Keratinocyte (primary cell): ENCODE results near the gene POLR2C. TPM values are rescaled to one million over a fixed set of nuclear protein-coding genes. Genes with fewer than 3 reads are reported as not detected.

Experiments used
- DNase-seq: peaks from one replicate; pipeline ENCODE4 v3.0.0-alpha.2; 2011; ENCODE audit warnings: low read depth, missing footprints, low spot score
- FAIRE-seq: peaks from 2 replicates; lab custom pipeline; 2011; peaks lifted over from hg19 to GRCh38; lab: Jason Lieb, UNC
- H2AFZ ChIP-seq: 2 replicates; pipeline ENCODE4 v1.6.0; 2012; ENCODE audit warnings: low read length, control low read depth, inconsistent platforms; ENCODE audit not compliant: control insufficient read depth
- H3K27ac ChIP-seq: 2 replicates; pipeline ENCODE4 v1.5.1; 2011; ENCODE audit warnings: low read length; ENCODE audit not compliant: control insufficient read depth, insufficient read depth
- H3K27me3 ChIP-seq: 3 replicates; pipeline ENCODE4 v1.6.0; 2011; ENCODE audit warnings: low read length; ENCODE audit not compliant: control insufficient read depth, insufficient read depth; ENCODE audit errors: extremely low read depth
- H3K36me3 ChIP-seq, 2 experiments: 2 replicates in 1 of 2; 3 replicates in 1 of 2; pipeline ENCODE4 v1.5.1; 2011; ENCODE audit warnings: low read length in 2 of 2, mild to moderate bottlenecking in 1 of 2; ENCODE audit not compliant: control insufficient read depth in 2 of 2, insufficient read depth in 2 of 2; ENCODE audit errors: extremely low read depth in 1 of 2
- H3K4me1 ChIP-seq: 3 replicates; pipeline ENCODE4 v1.5.1; 2011; ENCODE audit warnings: low read length; ENCODE audit not compliant: control insufficient read depth, insufficient read depth; ENCODE audit errors: extremely low read depth
- H3K4me2 ChIP-seq: 3 replicates; pipeline ENCODE4 v1.6.0; 2011; ENCODE audit warnings: low read depth, low read length; ENCODE audit not compliant: control insufficient read depth, insufficient read depth; ENCODE audit errors: extremely low read depth
- H3K4me3 ChIP-seq, 3 experiments: fragments of 200-600 bp in 1 of 3; sonication (generic) in 1 of 3; 2 replicates in 2 of 3; 3 replicates in 1 of 3; pipeline ENCODE4 v1.5.1; 2011 to 2016; ENCODE audit warnings: low read length in 3 of 3, mild to moderate bottlenecking in 3 of 3, control low read depth in 2 of 3, inconsistent platforms in 1 of 3, low read depth in 1 of 3, mixed read lengths in 1 of 3, mixed run types in 1 of 3, moderate library complexity in 1 of 3; ENCODE audit not compliant: control insufficient read depth in 2 of 3, insufficient read depth in 2 of 3; ENCODE audit errors: extremely low read depth in 1 of 3
- H3K79me2 ChIP-seq: 2 replicates; pipeline ENCODE4 v1.6.0; 2012; ENCODE audit warnings: low read length; ENCODE audit not compliant: control insufficient read depth, insufficient read depth
- H3K9ac ChIP-seq: 3 replicates; pipeline ENCODE4 v1.6.0; 2011; ENCODE audit warnings: low read length; ENCODE audit not compliant: control insufficient read depth, insufficient read depth; ENCODE audit errors: extremely low read depth
- H3K9me1 ChIP-seq: 3 replicates; pipeline ENCODE4 v1.6.0; 2011; ENCODE audit warnings: low read length; ENCODE audit not compliant: control insufficient read depth, insufficient read depth; ENCODE audit errors: extremely low read depth
- H3K9me3 ChIP-seq: 2 replicates; pipeline ENCODE4 v1.5.1; 2012; ENCODE audit warnings: low read depth, low read length; ENCODE audit not compliant: control insufficient read depth
- H4K20me1 ChIP-seq: 3 replicates; pipeline ENCODE4 v1.6.0; 2011; ENCODE audit warnings: low read length; ENCODE audit not compliant: control insufficient read depth, insufficient read depth; ENCODE audit errors: extremely low read depth
- EZH2 ChIP-seq: IDR thresholded peaks from one replicate; pipeline ENCODE4 v1.6.1; 2012; ENCODE audit warnings: inconsistent platforms, mild to moderate bottlenecking, low read length, moderate library complexity
- dilution Hi-C: fragments of 300-500 bp; cut with MboI; formaldehyde crosslinking; loops from one replicate; pipeline ENCODE4 v1.7.0; 2020; ENCODE audit warnings: low sequenced_read_pairs; ENCODE audit not compliant: extremely low pct_ligation_motif_present
- polyA plus RNA-seq, 5 experiments: library from polyadenylated mRNA; depleted of rRNA in 3 of 5; stranded (reverse) in 3 of 5; stranded (forward) in 1 of 5; unstranded in 1 of 5; fragments of >200 nt; gene quantifications; 1 replicate in 1 of 5; 2 replicates in 3 of 5; 3 replicates in 1 of 5; pipeline versions ENCODE4 v1.2.1 to v1.2.3, GENCODE V29; 2011 to 2012; ENCODE audit warnings: missing spikeins in 2 of 5, low read depth in 1 of 5, low replicate concordance in 1 of 5
- TF ChIP-seq, protein P1 (sequence below), 3 experiments: IDR thresholded peaks in 1 of 3; conservative IDR thresholded peaks in 1 of 3; optimal IDR thresholded peaks in 1 of 3; 2 replicates in 2 of 3; 3 replicates in 1 of 3; pipeline versions ENCODE3 to v1.5.1; 2011; ENCODE audit warnings: low read length in 3 of 3, mild to moderate bottlenecking in 3 of 3, moderate library complexity in 2 of 3, control low read depth in 1 of 3, inconsistent platforms in 1 of 3; ENCODE audit not compliant: insufficient read depth in 2 of 3; ENCODE audit errors: extremely low read depth in 1 of 3

Gene POLR2C
- polyA plus RNA-seq, 1 donor (not counting 4 experiments of a cell fraction or from before 2014, with no cell fraction given), result 74.6 TPM

DNA sequence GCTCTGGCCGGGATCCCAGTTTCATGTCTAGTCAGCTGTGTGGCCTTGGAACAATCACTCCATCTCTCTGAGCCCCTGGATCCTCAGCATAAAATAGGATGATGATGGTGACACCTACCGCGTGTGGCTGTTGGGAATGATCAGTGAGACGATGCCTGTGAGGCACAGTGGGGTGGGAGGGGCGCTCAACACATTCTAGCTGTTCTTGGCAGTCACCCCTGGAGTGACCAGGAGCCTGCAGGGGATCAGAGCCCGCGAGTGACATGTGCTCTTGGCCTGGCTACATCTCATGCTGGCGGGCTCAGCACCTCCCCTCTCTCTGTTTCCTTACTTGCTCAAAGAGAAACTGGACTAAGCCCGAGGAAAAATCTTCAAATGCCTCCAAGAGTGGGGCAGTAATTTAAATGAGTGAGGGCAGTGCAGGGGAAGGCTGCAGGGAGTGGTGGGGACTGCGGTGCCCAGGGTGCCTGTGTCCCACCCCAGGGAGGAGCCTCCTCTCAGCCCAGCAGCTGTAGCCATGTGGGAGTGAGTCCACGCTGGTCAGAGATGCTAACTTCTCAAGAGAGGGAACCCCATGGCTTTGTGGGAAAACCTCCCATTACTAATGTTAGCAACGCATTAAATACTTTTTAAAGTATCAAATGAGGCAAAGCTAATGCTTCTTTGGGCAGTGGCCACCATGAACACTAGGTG lies 46.9 kb downstream of the POLR2C start:
- Histone ChIP-seq H3K36me3 (no peaks in the 10 kb centered on the region), H3K27ac (no peak overlapping the region), H3K9me3 (no peaks in the 10 kb centered on the region), H3K4me1 (no peaks in the 10 kb centered on the region), H3K27me3 (peaks cover 16% of the 10 kb centered on the region), H3K4me3 (no peak overlapping the region), H4K20me1 (no peaks in the 10 kb centered on the region), H3K9me1 (no peaks in the 10 kb centered on the region), H3K79me2 (no peaks in the 10 kb centered on the region), H3K4me2 (no peak overlapping the region), H3K9ac (no peak overlapping the region), H2AFZ (no peak overlapping the region)
- dilution Hi-C loops, result no loop called here
- FAIRE-seq (no peak), DNase-seq (no peak)
- no peak for TF ChIP-seq EZH2
- TF ChIP-seq, protein P1, sequence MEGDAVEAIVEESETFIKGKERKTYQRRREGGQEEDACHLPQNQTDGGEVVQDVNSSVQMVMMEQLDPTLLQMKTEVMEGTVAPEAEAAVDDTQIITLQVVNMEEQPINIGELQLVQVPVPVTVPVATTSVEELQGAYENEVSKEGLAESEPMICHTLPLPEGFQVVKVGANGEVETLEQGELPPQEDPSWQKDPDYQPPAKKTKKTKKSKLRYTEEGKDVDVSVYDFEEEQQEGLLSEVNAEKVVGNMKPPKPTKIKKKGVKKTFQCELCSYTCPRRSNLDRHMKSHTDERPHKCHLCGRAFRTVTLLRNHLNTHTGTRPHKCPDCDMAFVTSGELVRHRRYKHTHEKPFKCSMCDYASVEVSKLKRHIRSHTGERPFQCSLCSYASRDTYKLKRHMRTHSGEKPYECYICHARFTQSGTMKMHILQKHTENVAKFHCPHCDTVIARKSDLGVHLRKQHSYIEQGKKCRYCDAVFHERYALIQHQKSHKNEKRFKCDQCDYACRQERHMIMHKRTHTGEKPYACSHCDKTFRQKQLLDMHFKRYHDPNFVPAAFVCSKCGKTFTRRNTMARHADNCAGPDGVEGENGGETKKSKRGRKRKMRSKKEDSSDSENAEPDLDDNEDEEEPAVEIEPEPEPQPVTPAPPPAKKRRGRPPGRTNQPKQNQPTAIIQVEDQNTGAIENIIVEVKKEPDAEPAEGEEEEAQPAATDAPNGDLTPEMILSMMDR (optimal IDR thresholded peaks at IDR 0.05 in 1 of 3, IDR thresholded peaks at IDR 0.05 in 1 of 3, conservative IDR thresholded peaks at IDR 0.05 in 1 of 3; ENCODE audit: extremely low read depth in 1 of 3, insufficient read depth in 2 of 3, low read length in 3 of 3), result no peak

DNA sequence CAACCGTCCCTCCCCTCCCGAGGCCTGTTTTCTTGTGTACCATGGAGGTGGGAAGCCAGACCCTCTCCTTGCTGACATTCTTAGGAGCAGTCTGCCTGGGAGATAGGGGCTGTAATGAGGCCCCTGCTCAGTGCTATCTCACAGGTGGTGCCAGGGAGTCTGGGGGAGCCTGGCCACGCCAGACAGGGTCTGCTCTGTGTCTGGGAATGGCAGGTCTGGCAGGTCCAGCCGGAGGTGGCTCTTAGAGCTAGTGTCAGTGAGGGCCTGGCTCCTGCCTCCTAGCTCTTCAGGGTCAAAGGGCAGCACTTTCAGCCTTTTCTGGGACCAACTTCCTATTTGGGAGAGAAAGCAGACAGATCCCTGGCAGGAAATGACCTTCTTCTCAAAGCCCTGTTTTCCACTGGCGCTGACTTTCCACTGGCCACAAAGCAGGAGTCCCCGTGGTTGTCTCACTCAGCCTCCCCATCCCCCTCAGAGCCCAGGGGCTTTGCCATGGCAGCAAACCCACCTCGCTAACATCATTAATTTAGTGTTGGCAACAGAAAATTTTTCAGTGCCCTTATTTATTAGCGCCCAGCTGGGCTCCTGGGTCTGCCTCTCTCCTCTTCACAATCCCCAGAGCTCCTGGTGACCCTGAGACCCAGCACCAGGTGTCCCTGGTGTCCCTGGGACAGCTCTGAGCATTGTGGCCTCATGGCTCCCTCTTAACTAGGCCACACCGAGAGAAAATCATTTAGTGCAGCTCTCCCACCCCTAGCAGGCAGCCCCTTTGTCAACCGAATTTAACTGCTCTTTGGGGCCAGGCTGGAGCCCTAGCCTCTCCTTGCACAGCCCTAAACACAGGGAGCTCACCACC lies 47.8 kb downstream of the POLR2C start:
- Histone ChIP-seq H3K4me2 (no peak overlapping the region), H3K9me3 (no peaks in the 10 kb centered on the region), H3K4me3 (no peak overlapping the region), H3K9ac (no peak overlapping the region), H3K36me3 (no peaks in the 10 kb centered on the region), H3K27me3 (peaks cover 13% of the 10 kb centered on the region), H3K27ac (no peak overlapping the region), H3K4me1 (no peaks in the 10 kb centered on the region), H3K79me2 (no peaks in the 10 kb centered on the region), H3K9me1 (no peaks in the 10 kb centered on the region), H4K20me1 (no peaks in the 10 kb centered on the region), H2AFZ (no peak overlapping the region)
- no peak for TF ChIP-seq EZH2
- TF ChIP-seq, protein P1 (optimal IDR thresholded peaks at IDR 0.05 in 1 of 3, IDR thresholded peaks at IDR 0.05 in 1 of 3, conservative IDR thresholded peaks at IDR 0.05 in 1 of 3; ENCODE audit: extremely low read depth in 1 of 3, insufficient read depth in 2 of 3, low read length in 3 of 3), result no peak
- dilution Hi-C loops, result no loop called here
- FAIRE-seq, result no peak
- no peak for DNase-seq
